ENCODE results near the gene LSAMP.

- TF ChIP-seq REST (IDR thresholded peaks at IDR 0.05; ENCODE audit: low read depth, low read length) (no peak), CTCF (IDR thresholded peaks at IDR 0.05) (no peak), MAX (IDR thresholded peaks at IDR 0.05; ENCODE audit: low read depth) (no peak), EP300 (IDR thresholded peaks at IDR 0.05; ENCODE audit: borderline replicate concordance in 1 of 2, low read depth in 1 of 2, low read length in 1 of 2) (no peak), RFX5 (IDR thresholded peaks at IDR 0.05; ENCODE audit: low read length) (no peak), SIN3A (IDR thresholded peaks at IDR 0.05; ENCODE audit: borderline replicate concordance, low read depth, low read length) (no peak), TEAD4 (IDR thresholded peaks at IDR 0.05; ENCODE audit: borderline replicate concordance, insufficient read depth) (no peak), FOXJ3 (CRISPR knock-in tag; IDR thresholded peaks at IDR 0.05) (no peak)
Observed at GRCh38 chr3:116391296-116392201, 53.7 kb downstream of the LSAMP start.

Data from SK-N-SH (cell line).